Stimulated activated CD8-positive, alpha-beta memory T cell treated with anti-CD3 and anti-CD28 coated beads, Interleukin-2, amount 100 ng/mL, for 1 hour (primary cell): ENCODE data around the gene MYO5A.

ENCODE experiments used
- DNase-seq, 2 donors: peaks; one replicate each; pipeline ENCODE4 v3.0.0-alpha.2; 2020; ENCODE audit warnings: low read depth in 2 of 2

Gene MYO5A

DNA sequence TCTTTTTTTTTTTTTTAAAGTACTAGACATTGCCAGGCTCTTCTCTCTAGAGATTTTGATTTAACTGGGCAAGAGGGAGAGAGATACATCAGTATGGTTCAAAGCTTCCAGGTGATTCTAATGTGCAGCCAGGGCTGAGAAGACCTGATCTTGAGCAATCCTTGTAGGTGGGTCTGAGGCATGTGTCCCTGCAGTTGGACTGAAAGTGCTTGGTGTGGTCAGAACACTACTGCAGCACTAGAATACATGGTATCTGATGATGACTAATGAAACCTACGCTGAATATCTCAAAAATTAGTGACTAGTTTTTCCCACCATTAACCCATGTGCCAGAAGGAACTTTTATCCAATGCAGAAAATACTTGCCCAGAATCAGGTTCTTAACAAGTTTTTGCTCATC is 198.7 kb downstream of the MYO5A start:
- DNase-seq, result no peak

DNA sequence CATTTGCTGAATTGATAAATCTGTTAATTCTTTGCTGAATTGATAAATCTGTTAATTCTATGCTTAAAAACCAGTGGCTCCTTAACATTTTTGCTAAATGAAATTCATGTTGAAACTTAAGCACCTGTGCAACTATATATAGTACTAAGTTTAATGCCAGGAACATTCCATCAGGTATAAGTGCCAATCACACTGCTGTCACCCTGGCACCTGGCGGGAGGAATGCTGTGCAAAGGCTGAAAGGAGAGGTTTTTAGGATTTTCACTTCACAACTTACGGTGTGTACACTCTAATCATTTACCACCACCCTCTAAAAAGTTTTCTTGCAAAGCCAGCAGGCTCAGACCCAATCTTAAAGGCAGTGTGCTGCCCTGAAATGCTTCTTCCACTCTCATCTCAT is 199.5 kb downstream of the MYO5A start:
- no peak for DNase-seq

DNA sequence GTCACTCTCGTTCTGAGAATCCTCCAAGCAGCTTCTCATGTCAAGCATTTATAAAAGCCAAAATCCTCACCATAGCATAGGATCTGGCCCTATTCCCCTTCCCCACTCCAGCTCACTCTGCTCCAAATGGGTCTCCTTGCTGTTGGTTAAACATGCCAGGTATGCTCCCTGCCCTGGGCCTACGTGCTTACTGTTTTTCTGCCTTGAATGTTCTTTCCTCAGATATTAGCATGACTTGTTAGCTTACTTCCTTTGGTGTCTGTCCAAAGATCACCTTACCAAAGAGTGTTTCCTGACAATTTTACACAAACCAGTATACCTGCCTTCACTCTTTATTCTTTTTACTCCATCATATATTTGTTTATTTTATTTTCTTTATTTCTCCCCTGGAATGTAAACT is 200.0 kb downstream of the MYO5A start:
- no peak for DNase-seq

DNA sequence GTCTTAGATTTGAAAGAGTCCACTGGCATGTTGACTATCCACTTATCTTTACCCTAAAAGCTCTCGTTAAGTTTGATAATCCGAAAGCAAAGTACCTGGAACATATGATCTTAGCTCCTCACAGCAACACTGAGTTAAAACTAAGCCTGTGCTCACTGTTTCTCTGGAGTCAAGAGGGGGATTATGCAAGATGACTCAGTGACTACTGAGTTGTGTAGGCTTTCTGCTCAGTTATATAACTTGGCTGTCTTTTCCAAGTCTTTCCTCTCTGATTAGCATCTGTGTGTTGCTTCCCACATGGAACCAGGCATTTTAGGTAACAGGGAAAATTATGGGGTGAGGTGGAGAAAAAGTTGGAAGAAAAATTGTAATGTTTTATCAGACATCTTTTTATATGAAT is 201.9 kb downstream of the MYO5A start:
- no peak for DNase-seq

DNA sequence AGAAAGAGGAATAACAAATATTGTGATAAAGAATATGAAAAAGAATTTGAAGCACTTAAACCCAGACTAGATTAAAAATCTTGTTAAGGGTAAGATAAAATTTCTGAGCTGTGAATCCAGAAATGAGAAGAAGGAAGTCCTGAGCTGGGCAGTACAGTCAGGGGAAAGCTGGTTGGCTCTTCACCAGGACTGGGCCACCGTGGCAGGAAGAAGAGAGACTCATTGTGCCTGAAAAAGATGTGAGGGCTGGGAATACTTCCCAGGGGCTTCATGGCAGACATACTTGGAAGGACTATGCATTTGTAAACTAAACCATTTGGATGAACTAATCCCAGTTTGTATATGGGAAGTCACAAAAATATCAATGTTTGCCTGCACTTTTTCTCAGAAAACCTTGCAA is 204.6 kb downstream of the MYO5A start:
- no peak for DNase-seq

DNA sequence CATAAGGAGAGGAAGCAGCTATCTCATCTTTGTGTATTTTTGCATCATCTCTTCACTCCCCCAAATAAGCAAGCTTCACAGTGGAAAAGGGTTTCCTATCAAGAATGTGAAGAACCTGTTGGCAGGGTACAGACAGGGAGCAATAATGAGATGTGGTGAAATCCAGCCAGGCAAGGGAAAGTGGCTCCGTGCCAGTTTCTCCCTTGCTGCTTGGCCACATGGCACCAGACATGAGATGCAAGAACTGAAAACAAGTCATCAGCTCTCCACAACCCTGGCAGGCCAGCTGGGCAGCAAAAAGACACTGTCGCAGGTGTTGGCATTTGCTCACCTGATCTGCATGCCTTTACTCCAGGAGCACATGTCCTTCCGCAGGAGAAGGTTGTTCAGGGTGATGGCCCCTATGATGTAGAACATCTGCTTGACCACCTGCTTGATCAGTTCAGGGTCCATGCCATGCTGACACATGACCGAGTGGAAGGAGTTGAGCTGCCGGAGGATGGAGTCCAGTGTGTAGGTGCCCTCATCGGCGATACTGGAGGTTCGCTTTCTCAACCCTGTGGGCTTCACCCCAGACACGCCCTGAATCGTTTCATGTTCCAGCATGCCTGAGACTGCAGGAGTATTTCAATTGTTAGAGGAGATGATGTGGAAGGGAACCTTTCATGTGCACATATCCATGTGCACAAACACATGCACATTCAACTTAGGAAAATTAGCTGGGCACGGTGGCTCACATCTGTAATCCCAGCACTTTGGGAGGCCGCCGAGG is 209.8 kb downstream of the MYO5A start:
- no peak for DNase-seq

DNA sequence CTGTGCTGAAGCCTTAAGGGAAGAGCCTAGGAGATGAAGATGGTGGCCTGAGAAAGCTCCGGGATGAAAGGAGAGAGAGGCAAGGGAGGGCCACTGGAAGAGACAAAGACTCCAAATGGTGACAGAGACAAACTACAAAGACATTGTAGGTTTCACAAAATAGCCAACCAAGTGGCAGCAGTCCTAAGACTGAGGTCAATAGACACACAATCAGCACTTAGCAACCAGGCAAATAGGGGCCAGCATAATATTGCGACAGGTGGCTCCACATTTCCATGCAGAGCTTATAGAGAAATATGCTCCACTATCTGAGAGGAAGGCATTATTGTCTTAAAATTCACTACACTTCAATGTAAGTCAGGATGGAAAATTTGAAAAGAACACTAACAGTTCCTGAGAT is 211.0 kb downstream of the MYO5A start:
- DNase-seq, result no peak

DNA sequence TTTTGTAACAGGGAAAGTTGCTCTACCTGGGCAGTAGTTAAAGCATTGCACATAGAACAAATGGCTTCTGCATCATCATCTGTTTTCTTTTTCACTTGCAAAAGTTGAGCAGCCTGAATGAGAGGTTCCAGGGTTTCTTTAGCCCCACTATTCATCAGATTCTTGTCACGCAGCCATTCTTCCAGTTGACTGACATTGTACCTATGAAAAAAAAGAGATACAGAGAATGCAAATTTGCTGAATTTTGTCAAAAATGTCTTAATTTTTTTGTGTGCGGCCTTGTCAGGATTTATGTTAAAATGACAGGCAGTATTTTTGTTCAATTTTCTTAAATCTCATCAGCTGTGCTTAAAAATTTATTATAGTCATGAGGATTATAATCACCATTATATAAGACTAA is 211.7 kb downstream of the MYO5A start:
- DNase-seq, result no peak

DNA sequence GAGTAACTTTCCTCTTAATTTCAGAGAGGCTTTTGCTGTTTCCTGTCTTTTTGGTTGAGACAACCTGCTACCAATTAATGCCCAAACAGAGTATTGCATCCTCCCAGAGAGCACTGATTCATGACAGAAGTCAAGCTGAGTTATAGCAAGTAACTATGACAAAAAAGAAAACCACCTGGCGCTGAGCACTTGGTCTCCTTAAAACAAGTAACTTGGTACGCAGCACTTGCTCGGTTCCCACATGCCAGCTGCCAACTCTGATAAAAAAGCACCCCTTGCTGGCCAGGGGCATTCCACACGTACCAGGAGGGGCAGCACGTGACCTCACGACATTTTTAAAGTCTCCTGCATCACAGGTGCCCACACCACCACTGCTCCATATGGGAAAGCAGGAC is 219.5 kb downstream of the MYO5A start:
- DNase-seq, result no peak

DNA sequence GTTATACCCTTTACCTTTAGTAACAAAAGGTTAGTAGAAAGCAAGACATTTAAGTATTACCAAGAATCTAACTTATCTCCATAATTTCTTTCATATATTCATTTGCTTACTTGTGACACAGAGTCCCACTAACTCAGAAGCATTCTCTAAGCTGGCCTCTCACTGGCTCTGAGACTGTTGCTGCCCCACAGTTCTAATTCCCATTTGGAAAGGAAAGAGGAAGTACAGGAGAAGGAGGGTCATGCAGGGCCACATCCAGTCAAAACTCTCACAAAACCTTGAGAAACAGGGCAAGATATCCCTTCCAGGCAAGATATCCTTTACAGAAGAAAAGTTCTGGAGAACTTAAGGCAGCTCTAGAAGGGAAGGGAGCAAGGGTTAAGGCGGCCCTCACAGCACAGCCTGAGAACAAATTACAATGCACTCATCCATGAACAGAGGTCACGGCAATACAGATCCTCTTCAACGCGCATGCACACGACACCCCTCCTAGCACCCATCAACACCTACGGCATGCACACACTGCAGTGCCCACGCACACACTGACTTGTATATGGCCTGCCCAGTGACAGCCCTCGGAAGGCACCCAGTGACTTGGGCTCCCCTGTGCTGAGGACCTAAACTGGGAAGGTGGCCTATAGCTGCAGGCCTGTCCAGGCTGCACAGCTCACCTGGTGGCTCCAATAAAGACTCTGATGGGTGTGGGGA is 220.1 kb downstream of the MYO5A start:
- DNase-seq, result no peak

DNA sequence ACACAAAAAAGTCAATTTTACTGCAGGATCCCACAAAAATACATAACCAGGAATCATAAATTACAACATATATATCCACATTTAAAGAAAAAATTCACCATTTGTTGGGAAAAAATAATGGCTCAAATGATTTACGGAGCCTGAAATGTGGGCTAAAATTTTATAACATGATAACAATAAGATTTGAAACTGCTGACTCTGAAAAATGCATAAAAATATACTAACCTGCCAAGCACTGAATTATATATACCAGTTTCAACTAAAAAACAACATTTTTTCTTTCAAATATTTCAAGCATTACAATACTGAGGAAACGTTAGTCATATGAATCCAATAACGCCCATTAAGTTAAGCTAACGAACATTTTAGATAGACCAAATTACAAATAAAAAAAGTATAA is 220.8 kb downstream of the MYO5A start:
- no peak for DNase-seq

DNA sequence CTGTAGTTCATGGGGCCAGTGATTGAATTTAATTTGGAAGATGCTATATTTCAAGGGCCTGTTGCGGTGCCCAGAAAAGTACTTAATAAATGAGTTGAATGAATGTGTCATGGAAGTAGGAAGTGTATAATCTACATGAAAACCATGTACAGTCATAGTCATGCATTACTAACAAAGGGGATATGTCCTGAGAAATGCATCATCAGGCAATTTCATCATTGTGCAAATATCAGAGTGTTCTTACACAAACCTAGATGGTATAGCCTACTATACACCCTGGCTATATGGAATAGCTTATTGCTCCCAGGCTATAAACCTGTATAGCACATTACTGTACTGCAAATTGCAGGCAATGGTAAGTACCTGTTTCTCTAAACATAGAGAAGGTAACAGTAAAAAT is 222.4 kb downstream of the MYO5A start:
- DNase-seq, result no peak

DNA sequence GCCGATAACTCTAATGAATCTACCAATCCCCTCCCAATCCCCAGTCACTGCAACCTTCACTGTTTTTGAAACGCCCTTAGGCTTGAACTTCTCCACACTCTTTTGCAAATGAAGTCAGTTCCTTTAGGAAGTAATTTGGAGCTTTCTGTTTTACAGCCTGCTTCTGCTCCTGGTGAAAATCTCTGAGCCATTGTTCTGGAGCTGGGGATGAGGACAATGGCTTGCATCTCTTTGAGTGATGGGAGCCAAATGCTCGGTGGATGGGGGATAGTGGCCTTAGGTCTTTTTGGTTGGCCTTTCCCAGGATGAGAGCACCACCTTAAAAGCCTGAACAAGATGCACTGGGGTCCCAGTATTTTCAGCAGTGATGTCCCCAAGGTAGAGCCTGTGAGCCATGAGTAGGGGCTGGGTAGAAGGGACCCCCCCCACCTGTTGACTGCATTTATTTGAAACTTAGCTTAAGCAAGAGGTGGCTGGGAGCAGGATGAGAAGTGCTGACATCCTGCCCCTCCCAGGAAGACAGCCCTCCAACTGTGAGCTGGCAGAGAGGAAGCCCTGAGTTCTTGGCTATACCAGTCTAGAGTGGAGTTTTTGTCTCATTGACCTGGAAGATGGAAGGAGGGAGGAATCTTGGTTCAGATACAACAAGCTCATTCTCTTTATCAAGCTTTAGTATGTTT is 225.4 kb downstream of the MYO5A start:
- DNase-seq, result no peak

DNA sequence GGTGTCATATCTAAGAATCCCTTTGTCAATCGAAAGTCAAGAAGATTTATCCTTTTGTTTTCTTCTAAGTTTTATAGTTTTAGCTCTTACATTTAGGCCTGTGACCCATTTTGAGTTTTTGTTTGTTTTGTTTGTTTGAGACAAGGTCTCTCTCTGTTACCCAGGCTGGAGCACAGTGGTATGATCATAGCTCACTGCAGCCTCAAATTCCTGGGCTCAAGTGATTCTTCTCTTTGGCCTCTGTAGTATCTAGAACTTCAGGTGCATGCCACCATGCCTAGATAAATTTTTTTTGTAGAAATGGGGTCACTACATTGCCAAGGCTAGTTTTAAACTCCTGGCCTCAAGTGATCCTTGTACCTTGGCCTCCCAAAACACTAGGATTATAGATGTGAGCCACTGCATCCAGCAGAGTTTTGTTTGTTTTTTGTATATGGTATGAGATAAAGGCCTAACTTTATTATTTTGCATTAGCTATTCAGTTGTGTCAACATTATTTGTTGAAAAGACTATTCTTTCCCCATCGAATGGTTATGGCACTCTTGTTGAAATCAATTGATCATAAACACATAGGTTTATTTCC is 227.3 kb downstream of the MYO5A start:
- DNase-seq, result no peak

DNA sequence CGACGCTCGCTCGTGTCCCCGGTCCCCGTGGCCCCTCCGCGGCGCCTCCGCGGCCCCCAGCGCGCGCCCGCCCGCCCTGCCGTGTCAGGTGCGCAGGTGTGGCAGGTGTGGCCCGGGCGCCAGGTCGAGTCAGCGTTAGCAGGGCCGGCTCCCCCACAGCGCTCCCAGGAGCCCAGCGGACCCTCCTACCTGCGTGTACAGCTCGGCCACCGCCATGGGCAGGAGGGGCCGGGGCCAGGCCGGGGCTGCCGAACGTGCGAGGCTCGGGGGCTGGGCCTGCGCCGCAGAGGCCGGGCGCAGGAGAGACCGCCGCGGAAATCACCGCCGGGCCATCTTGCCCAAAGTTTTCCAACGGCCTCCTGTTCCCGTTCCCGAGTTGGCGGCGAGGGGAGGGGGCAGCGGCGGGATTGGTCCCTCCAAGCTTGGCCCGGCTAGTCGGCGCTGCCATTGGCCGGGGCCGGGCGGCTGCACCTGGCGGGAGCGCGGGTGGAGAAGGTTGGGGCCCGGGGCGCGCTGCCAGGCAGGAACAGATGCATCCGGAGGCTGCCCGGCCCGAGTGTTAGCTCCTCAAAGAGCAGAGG is 233.2 kb downstream of the MYO5A start, which contains the start of gene MYO5C:
TSS of gene MYO5C (minus strand) at position 384 of the 581 bp plus-strand sequence. CDS start at position 216, 168 bp downstream.
- no peak for DNase-seq

DNA sequence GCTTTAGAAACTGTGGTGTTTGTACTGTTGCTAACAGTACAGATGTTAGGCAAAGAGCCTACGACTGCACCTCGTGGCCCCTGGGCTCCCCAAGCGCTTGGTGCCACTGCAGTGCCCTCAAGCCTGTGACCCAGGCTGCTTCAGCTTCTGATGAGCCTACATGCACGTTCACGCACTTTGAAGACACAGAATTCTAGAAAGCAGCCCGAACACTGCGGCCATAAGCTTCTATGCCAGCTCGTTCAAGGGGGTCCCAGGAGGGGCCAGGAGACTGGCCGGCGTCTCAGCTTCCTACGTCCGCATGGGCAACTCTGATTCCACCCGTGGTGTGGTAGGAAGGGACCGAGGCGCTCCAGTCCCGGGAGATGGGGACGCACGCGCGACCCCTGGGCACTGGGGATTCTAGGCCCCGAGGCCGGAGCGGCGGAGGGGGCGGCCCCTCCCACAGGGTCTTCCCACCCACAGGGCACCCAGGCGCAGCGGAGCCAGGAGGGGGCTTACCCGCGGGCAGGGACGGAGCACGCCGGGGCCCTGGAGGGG is 233.7 kb downstream of the MYO5A start:
- DNase-seq, result no peak

DNA sequence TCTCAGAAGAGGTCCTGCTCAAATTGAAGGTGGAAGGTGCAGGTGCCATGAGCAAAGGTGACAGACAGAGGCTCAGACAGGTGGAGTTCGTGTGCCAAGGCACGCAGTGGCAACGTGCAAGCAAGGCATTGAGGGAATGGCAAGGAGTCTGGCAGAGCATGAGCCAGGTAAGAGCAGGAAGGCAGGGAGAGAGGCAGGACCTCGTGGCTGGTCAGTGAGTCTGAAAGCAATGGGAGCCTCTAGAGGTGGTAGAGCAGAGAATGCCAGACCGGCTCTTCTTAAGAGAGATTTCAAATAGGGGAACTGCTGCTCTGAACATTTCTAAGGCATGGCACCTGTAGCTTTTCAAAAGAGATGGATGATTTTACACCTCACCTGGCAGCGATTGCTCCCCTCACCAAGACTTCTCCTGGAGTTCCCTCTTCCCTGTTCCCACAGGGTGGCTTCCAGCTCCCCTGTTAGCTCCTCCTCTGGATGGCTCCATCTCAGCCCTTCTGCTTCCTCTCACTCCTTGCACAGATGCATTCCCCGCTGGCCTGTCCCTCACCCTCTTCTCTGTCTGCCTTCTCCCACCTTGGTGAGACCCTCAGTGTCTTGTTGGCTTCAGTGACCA is 235.8 kb downstream of the MYO5A start:
- no peak for DNase-seq

DNA sequence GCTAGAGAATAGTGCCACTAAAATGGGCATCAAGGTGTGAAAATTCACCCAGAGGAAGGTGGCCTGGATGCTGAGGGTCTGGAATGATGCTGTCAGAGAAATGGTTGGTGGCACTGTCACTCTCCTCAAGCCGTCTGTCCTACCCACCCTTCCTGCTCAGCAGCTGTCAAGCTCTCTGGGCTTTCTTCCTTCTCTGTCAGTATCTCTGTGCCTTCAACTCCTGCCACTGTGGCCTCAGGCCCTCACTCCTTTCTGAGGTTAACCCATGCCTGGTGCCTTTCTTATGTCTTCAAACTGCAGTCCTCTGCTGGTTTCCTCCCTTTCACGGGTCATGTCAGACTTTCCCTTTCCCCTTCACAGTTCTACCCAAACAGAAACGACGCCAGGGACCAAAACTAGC is 237.5 kb downstream of the MYO5A start:
- no peak for DNase-seq

DNA sequence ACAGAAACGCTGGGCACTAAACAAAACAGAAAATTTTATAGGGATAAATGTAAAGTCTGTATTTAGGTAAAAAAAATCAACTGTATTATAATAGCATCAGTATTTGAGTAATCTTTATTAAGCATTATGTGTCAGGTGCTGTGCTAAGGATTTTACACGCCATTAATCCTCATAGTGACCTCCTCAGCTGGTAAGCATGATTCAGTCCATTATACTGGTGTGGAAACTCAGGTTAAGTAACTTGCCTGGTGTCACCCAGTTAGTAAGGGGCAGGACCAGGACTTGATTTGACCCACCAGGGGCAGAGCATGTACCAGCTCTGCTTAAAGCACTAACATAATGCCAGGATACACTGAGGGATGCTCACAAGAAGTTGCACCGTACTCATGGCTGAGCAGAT is 237.9 kb downstream of the MYO5A start:
- no peak for DNase-seq

DNA sequence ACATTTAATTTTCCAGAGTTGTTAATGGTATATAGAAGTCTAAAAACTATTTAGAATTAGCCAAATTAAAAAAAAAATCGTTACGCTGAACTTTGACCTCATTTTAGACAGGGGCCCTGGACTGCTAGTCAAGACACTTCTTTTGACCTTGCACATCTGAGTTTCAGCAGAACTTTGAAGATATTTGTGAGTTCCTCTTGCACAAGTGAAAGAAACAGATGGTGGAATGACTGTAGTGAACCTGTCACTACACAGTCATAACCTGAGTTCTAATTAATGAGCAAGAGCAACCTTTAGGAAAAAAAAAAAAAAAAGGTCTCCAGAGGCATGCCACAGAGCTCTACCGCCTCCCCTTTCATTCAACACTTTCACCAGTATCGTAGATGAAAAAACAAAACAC is 238.4 kb downstream of the MYO5A start:
- no peak for DNase-seq

DNA sequence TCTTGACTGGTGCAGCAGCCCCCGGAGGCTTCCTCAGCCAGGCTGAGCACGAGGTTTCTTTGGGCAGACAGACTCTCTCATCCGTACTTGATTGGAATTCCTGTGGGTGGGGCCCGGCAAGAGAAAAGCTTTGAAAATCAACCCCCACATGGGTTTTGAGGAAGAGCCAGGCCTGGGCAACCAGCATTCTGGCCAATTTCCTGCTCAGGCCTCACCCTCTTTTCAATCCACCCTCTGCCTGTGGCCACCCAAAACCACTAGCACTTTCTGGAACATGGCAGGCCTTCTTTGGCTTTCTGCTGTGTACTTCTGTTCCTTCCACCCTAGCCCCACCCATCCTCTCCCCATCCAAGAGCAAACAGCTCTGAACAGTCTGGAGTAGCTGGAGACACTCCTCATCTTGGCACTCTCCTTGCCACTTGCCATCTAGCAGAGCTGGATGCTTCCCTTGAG is 239.0 kb downstream of the MYO5A start:
- DNase-seq, result no peak
